Kidney capillary endothelial cell (primary cell): ENCODE data around the gene GPR65.
A peak's percentile ranks its signal among the peaks of the same experiment; 100 is the strongest.
"Not testable (repeated sequence)": the region's sequence is repeated elsewhere in the genome, so short reads cannot be mapped to it uniquely, and the experiment has no call there.

Experiments
- DNase-seq: peaks from one replicate; pipeline ENCODE4 v3.0.0-alpha.2; 2018; ENCODE audit warnings: low spot score

The GPR65 gene

GRCh38 chr14:88004506-88005036 lies 364 bp upstream of the GPR65 start:
- DNase-seq, result no peak

DNA sequence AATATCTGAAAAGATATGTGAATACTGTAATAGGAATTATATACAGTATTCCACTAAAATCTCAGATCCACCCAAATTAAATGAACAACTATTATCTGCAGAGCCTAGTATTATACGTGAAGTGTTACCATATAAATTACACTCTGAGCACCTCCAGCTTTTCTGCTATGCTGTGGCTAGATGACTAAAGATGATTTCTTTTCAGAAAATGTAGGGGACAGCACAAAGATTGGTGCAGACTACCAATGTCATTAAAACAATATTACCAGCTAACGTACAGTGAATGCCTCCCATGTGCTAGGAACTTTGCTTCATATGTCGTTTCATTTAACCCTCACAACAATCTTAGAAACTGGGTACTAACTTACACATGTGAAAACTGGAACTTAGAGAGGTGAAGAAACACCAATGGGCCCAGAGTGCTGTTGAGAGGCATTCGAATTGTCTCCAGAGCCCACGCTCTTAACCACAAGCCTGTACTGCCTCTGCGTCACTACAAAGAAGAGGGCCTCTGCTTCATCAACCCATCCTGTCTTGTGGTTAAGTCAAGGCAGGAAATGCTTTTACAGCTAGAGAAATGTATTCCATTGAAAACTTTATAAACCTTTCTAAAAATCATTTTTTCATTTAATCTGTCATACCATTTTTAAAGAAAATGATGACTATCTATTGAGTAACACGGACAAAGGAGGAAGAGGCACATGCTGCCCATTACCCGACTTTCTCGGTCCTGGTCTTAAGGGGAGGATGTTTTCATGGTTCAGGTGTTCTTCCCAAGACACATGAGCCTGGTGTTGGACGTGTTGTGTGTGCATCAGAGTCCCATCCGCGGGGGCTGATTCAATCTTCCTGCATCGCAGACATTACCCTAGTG lies 1.3 kb downstream of the GPR65 start:
- no peak for DNase-seq

DNA sequence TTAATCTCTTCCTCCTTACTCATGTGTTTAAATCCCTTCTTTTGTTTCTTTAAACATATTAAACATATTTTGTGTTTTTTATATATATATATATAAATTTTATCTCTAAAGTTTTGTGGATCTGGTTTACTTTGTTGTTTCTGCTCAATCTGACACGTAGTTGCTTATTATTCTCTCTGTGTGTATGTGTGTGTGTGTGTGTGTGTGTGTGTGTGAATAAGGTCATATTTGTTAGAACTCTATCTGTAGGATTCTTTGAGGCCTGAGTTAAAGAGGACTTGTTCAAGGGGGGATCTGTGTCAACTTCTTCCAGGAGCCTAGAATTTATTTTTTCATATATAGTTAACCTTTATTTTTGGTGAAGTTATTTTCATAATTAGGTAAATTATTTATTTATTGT lies 2.7 kb downstream of the GPR65 start:
- DNase-seq, result no peak

GRCh38 chr14:88008039-88008742 lies 3.3 kb downstream of the GPR65 start:
- DNase-seq, result no peak

GRCh38 chr14:88009486-88009885 lies 4.6 kb downstream of the GPR65 start:
- no peak for DNase-seq

GRCh38 chr14:88010331-88010730 lies 5.4 kb downstream of the GPR65 start:
- DNase-seq, result no peak

- DNase-seq, result no peak
These were observed 7.6 kb downstream of the GPR65 start for GRCh38 chr14:88012495-88012894.

- DNase-seq, result peak; percentile 61
These were observed 8.9 kb downstream of the GPR65 start for GRCh38 chr14:88013750-88014349.

GRCh38 chr14:88016768-88017167 lies 11.8 kb downstream of the GPR65 start:
- no peak for DNase-seq

GRCh38 chr14:88017535-88017934 lies 12.6 kb downstream of the GPR65 start:
- DNase-seq, result no peak

DNA sequence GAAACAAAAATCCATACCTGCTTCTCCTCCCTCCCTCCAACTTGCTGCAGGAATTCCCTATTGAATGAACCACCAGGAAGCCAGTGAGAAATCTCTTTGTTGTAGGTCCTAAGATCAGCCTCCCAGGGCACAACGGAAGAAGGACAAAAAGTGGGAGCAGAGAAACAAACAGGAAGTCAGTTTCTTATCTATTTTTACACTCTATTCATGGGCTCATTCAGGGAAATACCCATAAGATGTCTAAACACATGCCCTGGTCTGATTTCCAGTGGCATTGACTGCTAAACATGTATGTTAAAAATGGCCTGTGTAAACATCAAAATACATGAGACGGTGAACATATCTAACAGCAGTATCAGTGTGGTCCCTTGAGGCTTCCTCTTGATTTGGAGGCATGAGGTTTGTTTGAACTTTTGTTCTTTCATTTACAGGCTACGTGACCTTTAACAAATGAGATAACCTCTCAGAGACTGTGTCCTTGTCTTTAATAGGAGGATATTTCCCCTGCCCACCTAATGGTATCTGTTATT lies 18.8 kb downstream of the GPR65 start:
- no peak for DNase-seq

DNA sequence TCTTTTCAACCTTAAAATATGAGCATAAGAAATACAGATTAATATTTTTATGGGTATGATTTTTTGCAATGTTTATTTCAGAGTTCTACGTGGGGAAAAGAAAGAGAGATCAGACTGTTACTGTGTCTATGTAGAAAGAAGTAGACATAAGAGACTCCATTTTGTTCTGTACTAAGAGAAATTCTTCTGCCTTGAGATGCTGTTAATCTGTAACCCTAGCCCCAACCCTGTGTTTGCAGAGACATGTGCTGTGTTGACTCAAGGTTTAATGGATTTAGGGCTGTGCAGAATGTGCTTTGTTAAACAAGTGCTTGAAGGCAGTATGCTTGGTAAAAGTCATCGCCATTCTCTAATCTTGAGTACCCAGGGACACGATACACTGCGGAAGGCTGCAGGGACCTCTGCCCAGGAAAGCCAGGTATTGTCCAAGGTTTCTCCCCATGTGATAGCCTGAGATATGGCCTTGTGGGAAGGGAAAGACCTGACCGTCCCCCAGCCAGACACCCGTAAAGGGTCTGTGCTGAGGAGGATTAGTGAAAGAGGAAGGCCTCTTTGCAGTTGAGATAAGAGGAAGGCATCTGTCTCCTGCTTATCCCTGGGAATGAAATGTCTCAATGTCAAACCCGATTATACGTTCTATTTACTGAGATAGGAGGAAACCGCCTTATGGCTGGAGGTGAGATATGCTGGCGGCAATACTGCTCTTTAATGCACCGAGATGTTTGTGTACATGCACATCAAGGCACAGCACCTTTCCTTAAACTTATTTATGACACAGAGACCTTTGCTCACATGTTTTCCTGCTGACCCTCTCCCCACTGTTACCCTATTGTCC lies 19.5 kb downstream of the GPR65 start:
- DNase-seq, result not testable (repeated sequence)

DNA sequence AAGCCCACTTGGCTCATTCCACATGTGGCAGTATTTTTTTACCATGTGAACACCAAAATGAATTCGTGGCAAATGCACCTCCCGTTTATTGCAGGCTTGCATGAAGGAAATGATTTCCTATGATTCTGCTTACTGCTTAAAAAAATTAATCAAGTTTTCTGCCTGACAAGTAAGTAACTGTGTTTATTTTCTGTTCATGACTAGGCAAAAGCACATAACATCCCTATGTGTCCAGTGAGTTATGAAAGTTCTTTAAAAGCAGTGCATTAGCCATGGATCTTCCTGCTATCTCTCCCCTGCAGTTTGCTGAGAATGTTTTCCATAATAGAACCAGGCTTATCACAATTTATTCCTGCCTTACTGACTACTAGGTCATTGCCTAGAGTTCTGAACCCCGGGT lies 20.4 kb downstream of the GPR65 start:
- DNase-seq, result no peak

DNA sequence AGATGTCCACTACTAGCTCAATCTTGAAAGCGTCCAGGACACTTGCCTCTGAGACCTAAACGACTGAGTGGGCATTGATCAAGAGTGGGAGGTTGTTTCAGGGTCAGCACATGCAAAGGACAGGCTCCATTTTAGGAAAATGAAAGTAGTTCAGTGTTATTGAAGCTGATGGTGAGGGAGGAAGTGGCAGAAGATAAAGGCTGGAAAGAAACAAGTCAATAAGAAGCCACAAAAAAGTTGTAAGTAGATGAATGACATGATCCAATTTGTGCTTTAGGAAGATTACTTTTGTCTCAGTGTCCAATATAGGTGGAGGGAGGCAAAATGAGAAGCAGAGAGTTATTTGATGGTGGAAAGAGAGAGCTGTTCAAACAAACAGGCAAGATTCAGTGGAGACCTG lies 22.0 kb downstream of the GPR65 start:
- no peak for DNase-seq

GRCh38 chr14:88029500-88029899 lies 24.6 kb downstream of the GPR65 start:
- DNase-seq, result no peak

DNA sequence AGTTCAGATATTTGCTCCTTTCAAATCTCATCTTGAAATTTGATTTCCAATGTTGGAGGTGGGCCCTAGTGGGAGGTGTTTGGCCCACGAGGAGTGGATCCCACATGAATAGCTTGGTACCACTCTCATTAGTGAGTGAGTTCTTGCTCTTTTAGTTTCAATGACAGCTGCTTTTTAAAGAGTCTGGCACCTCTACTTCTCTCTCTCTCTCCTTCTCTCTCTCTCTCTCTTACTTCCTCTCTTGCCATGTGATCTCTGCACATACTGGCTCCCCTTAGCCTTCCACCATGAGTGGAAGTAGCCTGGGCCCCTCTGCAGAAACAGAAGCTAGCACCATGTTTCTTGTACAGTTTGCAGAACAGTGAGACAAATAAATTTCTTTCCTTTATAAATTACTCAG lies 25.1 kb downstream of the GPR65 start:
- no peak for DNase-seq

GRCh38 chr14:88030892-88031291 lies 26.0 kb downstream of the GPR65 start:
- DNase-seq, result no peak

- DNase-seq, result no peak
These were observed 27.4 kb downstream of the GPR65 start for GRCh38 chr14:88032373-88032772.

- no peak for DNase-seq
These were observed 29.1 kb downstream of the GPR65 start for GRCh38 chr14:88034076-88034475.

DNA sequence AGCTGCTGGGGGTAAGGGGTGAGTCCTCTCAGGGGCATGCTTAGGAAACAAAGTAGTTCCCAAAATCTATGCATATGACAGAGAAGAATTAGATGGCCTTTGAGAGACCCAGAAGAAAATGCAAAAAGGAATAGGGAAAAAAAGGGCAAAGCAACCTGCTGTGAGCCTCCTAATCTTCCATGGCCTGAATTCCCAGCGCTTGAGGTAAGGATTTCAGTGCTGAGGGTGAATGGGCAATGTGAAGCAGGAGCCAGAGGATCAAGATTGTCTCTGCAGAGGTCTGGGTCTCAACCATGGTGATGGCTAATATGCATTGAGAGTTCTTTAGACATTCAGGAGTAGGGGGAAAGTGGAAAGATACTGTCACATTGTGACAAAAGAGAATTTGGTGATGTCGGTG lies 31.5 kb downstream of the GPR65 start:
- DNase-seq, result no peak

DNA sequence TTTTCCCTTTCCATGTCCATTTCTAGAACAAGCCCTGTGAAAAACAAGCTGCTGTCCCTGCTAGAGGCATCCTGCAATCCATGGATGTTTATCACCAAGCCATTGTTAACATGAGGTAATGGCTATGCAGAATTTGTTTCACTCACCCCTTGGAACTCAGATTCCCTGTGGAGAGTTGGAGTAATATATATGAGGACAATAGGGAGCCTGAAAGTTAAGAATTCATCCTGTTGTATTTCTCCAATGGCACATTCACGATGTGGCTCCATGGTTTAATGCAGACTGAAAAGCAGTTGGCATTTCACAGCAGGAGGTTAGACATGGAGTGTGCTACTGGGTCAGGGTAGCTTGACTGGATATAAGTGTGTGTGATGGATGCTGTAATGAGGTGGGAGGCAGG lies 32.4 kb downstream of the GPR65 start:
- DNase-seq, result no peak

- DNase-seq, result no peak
These were observed 34.3 kb downstream of the GPR65 start for GRCh38 chr14:88039197-88039596.
